SU-DHL-6 (cell line): ENCODE measurements around the gene KCNQ1OT1.

Experiments
- H2AFZ ChIP-seq: fragments of 200-600 bp; sonication (generic); 2 replicates; pipeline ENCODE4 v1.6.1; 2014; ENCODE audit warnings: low read depth, mild to moderate bottlenecking, moderate library complexity, mixed read lengths, antibody characterized with exemption, low read length; ENCODE audit not compliant: severe bottlenecking
- H3F3A ChIP-seq: fragments of 200-600 bp; shearing (Covaris generic); 2 replicates; pipeline ENCODE4 v1.6.0; 2016; ENCODE audit warnings: antibody characterized with exemption, mild to moderate bottlenecking; ENCODE audit not compliant: insufficient read depth
- H3K27ac ChIP-seq: fragments of 200-600 bp; sonication (generic); 2 replicates; pipeline ENCODE4 v1.5.1; 2016; ENCODE audit warnings: low read depth, mild to moderate bottlenecking, low read length, moderate library complexity, mixed read lengths
- H3K27me3 ChIP-seq: fragments of 200-600 bp; sonication (generic), shearing (Covaris generic); 2 replicates; pipeline ENCODE4 v1.6.0; 2014; ENCODE audit warnings: mild to moderate bottlenecking, low read length
- H3K36me3 ChIP-seq: fragments of 200-600 bp; sonication (generic); 2 replicates; pipeline ENCODE4 v1.6.1; 2014; ENCODE audit warnings: mild to moderate bottlenecking, low read length, mixed read lengths
- H3K4me2 ChIP-seq: fragments of 300-600, 200-600 bp; shearing (Covaris generic), sonication (generic); 2 replicates; pipeline ENCODE4 v1.6.0; 2014; ENCODE audit warnings: low read length, low read depth, mild to moderate bottlenecking; ENCODE audit not compliant: poor library complexity, severe bottlenecking
- H3K4me3 ChIP-seq: fragments of 200-600 bp; sonication (generic); 2 replicates; pipeline ENCODE4 v1.5.1; 2014; ENCODE audit warnings: antibody characterized with exemption, low read length, mild to moderate bottlenecking, mixed read lengths; ENCODE audit not compliant: insufficient read depth, poor library complexity, severe bottlenecking
- H3K79me2 ChIP-seq: fragments of 200-600 bp; sonication (generic); 2 replicates; pipeline ENCODE4 v1.6.1; 2014; ENCODE audit warnings: mild to moderate bottlenecking, low read length, moderate library complexity; ENCODE audit not compliant: insufficient read depth
- H3K9ac ChIP-seq: fragments of 200-600 bp; sonication (generic); 2 replicates; pipeline ENCODE4 v1.7.0; 2014; ENCODE audit warnings: mild to moderate bottlenecking, low read length
- H3K9me2 ChIP-seq: fragments of 200-600 bp; sonication (generic); replicated peaks from 2 replicates; pipeline ENCODE4 v1.6.1; 2014; ENCODE audit warnings: low read length; ENCODE audit not compliant: insufficient read depth
- H3K9me3 ChIP-seq: fragments of 200-600 bp; sonication (generic); 2 replicates; pipeline ENCODE4 v1.6.1; 2014; ENCODE audit warnings: low read length, mixed read lengths; ENCODE audit not compliant: insufficient read depth
- H4K20me1 ChIP-seq: fragments of 200-600 bp; sonication (generic); 2 replicates; pipeline ENCODE4 v1.6.1; 2014; ENCODE audit warnings: low read depth, mild to moderate bottlenecking, antibody characterized with exemption, low read length, moderate library complexity, mixed read lengths
- EZH2phosphoT487 ChIP-seq: fragments of 200-600 bp; sonication (generic), shearing (Covaris generic); conservative IDR thresholded peaks from 2 replicates; pipeline ENCODE4 v1.6.1; 2018; ENCODE audit warnings: mild to moderate bottlenecking, antibody characterized with exemption, low read length, moderate library complexity, mixed read lengths
- TF ChIP-seq, protein P1 (sequence below): fragments of 200-600 bp; sonication (generic); IDR thresholded peaks from one replicate; pipeline ENCODE4 v1.5.1; 2017; ENCODE audit warnings: antibody characterized with exemption, mild to moderate bottlenecking, low read length, moderate library complexity; ENCODE audit not compliant: insufficient read depth, poor library complexity, severe bottlenecking

KCNQ1OT1 gene

DNA sequence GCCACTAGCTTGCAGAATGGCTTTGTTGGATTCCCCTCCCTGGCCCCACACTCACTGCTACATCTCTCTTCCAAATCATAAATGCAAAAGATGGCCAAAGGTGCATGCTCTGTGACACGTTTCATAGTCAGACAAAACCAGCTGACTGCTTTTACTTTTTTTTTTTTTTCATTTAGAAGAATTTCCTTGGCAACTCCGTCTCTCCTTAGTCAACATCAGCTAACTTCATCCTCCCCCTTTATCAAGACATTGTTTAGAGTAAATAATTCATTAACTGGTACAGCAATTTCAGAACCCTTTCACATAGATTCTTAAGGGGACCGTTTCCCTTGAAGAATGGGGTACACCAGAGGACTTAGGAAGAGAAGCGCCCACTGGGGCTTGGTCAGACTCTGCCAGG is 16.0 kb downstream of the KCNQ1OT1 start:
- no peaks in the 10 kb centered on the region for H3K79me2 ChIP-seq
- TF ChIP-seq, protein P1, sequence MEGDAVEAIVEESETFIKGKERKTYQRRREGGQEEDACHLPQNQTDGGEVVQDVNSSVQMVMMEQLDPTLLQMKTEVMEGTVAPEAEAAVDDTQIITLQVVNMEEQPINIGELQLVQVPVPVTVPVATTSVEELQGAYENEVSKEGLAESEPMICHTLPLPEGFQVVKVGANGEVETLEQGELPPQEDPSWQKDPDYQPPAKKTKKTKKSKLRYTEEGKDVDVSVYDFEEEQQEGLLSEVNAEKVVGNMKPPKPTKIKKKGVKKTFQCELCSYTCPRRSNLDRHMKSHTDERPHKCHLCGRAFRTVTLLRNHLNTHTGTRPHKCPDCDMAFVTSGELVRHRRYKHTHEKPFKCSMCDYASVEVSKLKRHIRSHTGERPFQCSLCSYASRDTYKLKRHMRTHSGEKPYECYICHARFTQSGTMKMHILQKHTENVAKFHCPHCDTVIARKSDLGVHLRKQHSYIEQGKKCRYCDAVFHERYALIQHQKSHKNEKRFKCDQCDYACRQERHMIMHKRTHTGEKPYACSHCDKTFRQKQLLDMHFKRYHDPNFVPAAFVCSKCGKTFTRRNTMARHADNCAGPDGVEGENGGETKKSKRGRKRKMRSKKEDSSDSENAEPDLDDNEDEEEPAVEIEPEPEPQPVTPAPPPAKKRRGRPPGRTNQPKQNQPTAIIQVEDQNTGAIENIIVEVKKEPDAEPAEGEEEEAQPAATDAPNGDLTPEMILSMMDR, result no peak
- TF ChIP-seq EZH2phosphoT487, result no peak
- H3K9ac ChIP-seq, result no peak overlapping the region
- H3K9me3 ChIP-seq, result no peaks in the 10 kb centered on the region
- H4K20me1 ChIP-seq, result no peaks in the 10 kb centered on the region
- H3K4me2 ChIP-seq, result no peak overlapping the region
- H2AFZ ChIP-seq, result no peak overlapping the region
- H3K36me3 ChIP-seq, result no peaks in the 10 kb centered on the region
- no peak overlapping the region for H3K4me3 ChIP-seq
- no peaks in the 10 kb centered on the region for H3K9me2 ChIP-seq
- H3K27ac ChIP-seq, result no peak overlapping the region
- H3F3A ChIP-seq, result no peaks in the 10 kb centered on the region
- H3K27me3 ChIP-seq, result no peaks in the 10 kb centered on the region

GRCh38 chr11:2681408-2682145 is 18.2 kb downstream of the KCNQ1OT1 start:
- H3K36me3 ChIP-seq, result no peaks in the 10 kb centered on the region
- H3K27me3 ChIP-seq, result no peaks in the 10 kb centered on the region
- H3K4me3 ChIP-seq, result no peak overlapping the region
- no peaks in the 10 kb centered on the region for H3K79me2 ChIP-seq
- no peaks in the 10 kb centered on the region for H3K9me3 ChIP-seq
- no peak overlapping the region for H3K27ac ChIP-seq
- H2AFZ ChIP-seq, result no peak overlapping the region
- TF ChIP-seq, protein P1, result no peak
- no peak for TF ChIP-seq EZH2phosphoT487
- H3K4me2 ChIP-seq, result no peak overlapping the region
- no peaks in the 10 kb centered on the region for H3F3A ChIP-seq
- H3K9me2 ChIP-seq, result no peaks in the 10 kb centered on the region
- no peaks in the 10 kb centered on the region for H4K20me1 ChIP-seq
- H3K9ac ChIP-seq, result no peak overlapping the region

- H3F3A ChIP-seq, result no peaks in the 10 kb centered on the region
- H3K9me2 ChIP-seq, result no peaks in the 10 kb centered on the region
- no peaks in the 10 kb centered on the region for H3K9me3 ChIP-seq
- H3K4me2 ChIP-seq, result no peak overlapping the region
- H4K20me1 ChIP-seq, result no peaks in the 10 kb centered on the region
- H2AFZ ChIP-seq, result no peak overlapping the region
- no peak overlapping the region for H3K27ac ChIP-seq
- no peaks in the 10 kb centered on the region for H3K79me2 ChIP-seq
- no peak overlapping the region for H3K4me3 ChIP-seq
- no peak for TF ChIP-seq EZH2phosphoT487
- TF ChIP-seq, protein P1, result no peak
- H3K36me3 ChIP-seq, result no peaks in the 10 kb centered on the region
- H3K9ac ChIP-seq, result no peak overlapping the region
- no peaks in the 10 kb centered on the region for H3K27me3 ChIP-seq
These were observed 20.6 kb downstream of the KCNQ1OT1 start for GRCh38 chr11:2679011-2679676.
